ENCODE data around the gene LEPROT.

LEPROT gene

GRCh38 chr1:65412256-65412983 is 8.0 kb upstream of the LEPROT start:
- DNase-seq (ENCODE audit: extremely low read depth in 1 of 2, low read depth in 1 of 2): no peak

GRCh38 chr1:65412984-65413375 is 7.5 kb upstream of the LEPROT start:
- DNase-seq (ENCODE audit: extremely low read depth in 1 of 2, low read depth in 1 of 2): no peak

- no peak for DNase-seq (ENCODE audit: extremely low read depth in 1 of 2, low read depth in 1 of 2)
Measured at GRCh38 chr1:65414538-65414937, 5.9 kb upstream of the LEPROT start.

GRCh38 chr1:65416767-65417166 is 3.7 kb upstream of the LEPROT start:
- no peak for DNase-seq (ENCODE audit: extremely low read depth in 1 of 2, low read depth in 1 of 2)

- DNase-seq (ENCODE audit: extremely low read depth in 1 of 2, low read depth in 1 of 2): no peak
Measured at GRCh38 chr1:65417729-65418128, 2.7 kb upstream of the LEPROT start.

- DNase-seq (ENCODE audit: extremely low read depth in 1 of 2, low read depth in 1 of 2): no peak
Measured at GRCh38 chr1:65418522-65419185, 1.8 kb upstream of the LEPROT start.

GRCh38 chr1:65419681-65420589 is 533 bp upstream of the LEPROT start:
- peak; percentile 96 to 97 for DNase-seq (ENCODE audit: extremely low read depth in 1 of 2, low read depth in 1 of 2)

- no peak for DNase-seq (ENCODE audit: extremely low read depth in 1 of 2, low read depth in 1 of 2)
Measured at GRCh38 chr1:65421351-65422025, 1.0 kb downstream of the LEPROT start.

- no peak for DNase-seq (ENCODE audit: extremely low read depth in 1 of 2, low read depth in 1 of 2)
Measured at GRCh38 chr1:65422241-65423203, 2.1 kb downstream of the LEPROT start.

GRCh38 chr1:65423884-65424572 is 3.6 kb downstream of the LEPROT start:
- no peak for DNase-seq (ENCODE audit: extremely low read depth in 1 of 2, low read depth in 1 of 2)

GRCh38 chr1:65424573-65424889 is 4.1 kb downstream of the LEPROT start:
- no peak for DNase-seq (ENCODE audit: extremely low read depth in 1 of 2, low read depth in 1 of 2)

- DNase-seq (ENCODE audit: extremely low read depth in 1 of 2, low read depth in 1 of 2): no peak
Measured at GRCh38 chr1:65425006-65425405, 4.5 kb downstream of the LEPROT start.

- no peak for DNase-seq (ENCODE audit: extremely low read depth in 1 of 2, low read depth in 1 of 2)
Measured at GRCh38 chr1:65425697-65426096, 5.2 kb downstream of the LEPROT start.

GRCh38 chr1:65429078-65429477 is 8.6 kb downstream of the LEPROT start:
- DNase-seq (ENCODE audit: extremely low read depth in 1 of 2, low read depth in 1 of 2): no peak

- no peak for DNase-seq (ENCODE audit: extremely low read depth in 1 of 2, low read depth in 1 of 2)
Measured at GRCh38 chr1:65429806-65430205, 9.3 kb downstream of the LEPROT start.

- DNase-seq (ENCODE audit: extremely low read depth in 1 of 2, low read depth in 1 of 2): no peak
Measured at GRCh38 chr1:65431111-65431705, 10.7 kb downstream of the LEPROT start.

GRCh38 chr1:65432918-65433317 is 12.4 kb downstream of the LEPROT start:
- no peak for DNase-seq (ENCODE audit: extremely low read depth in 1 of 2, low read depth in 1 of 2)

- no peak for DNase-seq (ENCODE audit: extremely low read depth in 1 of 2, low read depth in 1 of 2)
Measured at GRCh38 chr1:65434255-65434654, 13.8 kb downstream of the LEPROT start.

GRCh38 chr1:65434760-65435159 is 14.3 kb downstream of the LEPROT start:
- DNase-seq (ENCODE audit: extremely low read depth in 1 of 2, low read depth in 1 of 2): no peak

All from activated CD8-positive, alpha-beta memory T cell treated with anti-CD3 and anti-CD28 coated beads for 1 hour (primary cell).